ENCODE results near the gene ERCC4.

GRCh38 chr16:13997933-13998332 is 78.0 kb downstream of the ERCC4 start:
- TF ChIP-seq POLR2A (IDR thresholded peaks at IDR 0.05; ENCODE audit: extremely low read depth, insufficient read length), result no peak
- no peak for TF ChIP-seq CTCF (IDR thresholded peaks at IDR 0.05; ENCODE audit: low read depth, low read length)
